ENCODE results near the gene FAM20C.
"Not testable (repeated sequence)": the region's sequence is repeated elsewhere in the genome, so short reads cannot be mapped to it uniquely, and the experiment has no call there.

The FAM20C gene

GRCh38 chr7:174716-175115 lies 17.7 kb upstream of the FAM20C start:
- no peak for DNase-seq

- DNase-seq, result no peak
These were observed 16.4 kb upstream of the FAM20C start for GRCh38 chr7:175955-176354.

DNA sequence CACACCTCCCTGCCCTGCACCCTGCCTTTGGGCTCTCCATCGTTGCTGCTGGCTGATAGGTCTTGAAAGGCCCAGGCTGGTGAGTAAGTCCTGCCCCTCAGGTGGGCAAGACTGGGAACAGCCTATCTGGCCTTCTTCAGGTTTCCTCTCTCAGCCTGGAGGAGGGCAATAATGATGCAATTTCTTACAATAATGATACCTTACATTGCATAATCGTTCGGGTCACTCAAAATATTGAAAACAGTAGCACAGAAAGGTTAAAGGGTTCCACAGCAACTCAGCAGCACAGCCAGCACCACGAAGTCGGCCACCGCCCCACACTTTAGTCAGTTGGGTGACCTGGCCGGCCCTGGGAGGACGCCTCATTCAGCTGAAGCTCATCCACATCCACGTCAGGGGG lies 16.0 kb upstream of the FAM20C start:
- no peak for DNase-seq

- DNase-seq, result no peak
These were observed 15.4 kb upstream of the FAM20C start for GRCh38 chr7:176786-177459.

- no peak for DNase-seq
These were observed 13.9 kb upstream of the FAM20C start for GRCh38 chr7:178444-178843.

- no peak for DNase-seq
These were observed 13.1 kb upstream of the FAM20C start for GRCh38 chr7:179209-179681.

DNA sequence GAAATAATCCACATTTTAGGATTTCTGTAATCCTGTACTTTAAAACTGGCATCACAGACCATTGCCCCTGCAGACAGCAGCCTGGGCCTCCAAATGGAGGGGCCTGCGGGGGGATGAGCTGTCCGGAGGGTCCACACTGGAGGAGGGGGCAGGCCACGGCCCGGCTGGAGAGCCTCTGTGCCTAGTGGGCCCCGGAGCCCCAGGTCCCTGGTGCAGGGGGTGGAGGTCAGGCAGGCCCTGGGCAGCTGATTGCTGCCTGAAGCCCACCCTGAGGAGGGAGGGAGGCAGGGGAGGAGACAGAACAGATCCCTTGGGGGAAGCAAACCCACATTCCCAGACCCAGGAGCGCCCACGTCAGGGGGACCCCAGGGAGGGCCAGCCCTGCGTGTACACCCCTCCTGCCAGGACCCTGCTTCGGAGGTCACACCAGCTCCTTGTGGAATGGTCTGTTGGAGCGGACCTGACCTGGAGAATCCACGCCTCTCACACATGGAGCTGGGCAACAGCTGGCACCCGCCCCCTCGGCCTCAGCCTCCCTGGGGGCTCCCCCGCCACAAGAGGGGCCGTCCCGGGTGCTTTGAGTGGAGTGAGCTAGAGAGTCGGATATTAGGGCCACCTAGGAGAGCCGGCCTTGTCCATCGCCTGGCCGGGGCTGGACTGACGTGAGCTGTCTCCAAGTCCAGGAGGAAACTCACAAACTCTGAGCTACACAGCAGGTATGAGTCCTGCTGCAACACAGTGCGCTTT lies 12.2 kb upstream of the FAM20C start:
- no peak for DNase-seq

GRCh38 chr7:181738-182137 lies 10.6 kb upstream of the FAM20C start:
- DNase-seq, result no peak

DNA sequence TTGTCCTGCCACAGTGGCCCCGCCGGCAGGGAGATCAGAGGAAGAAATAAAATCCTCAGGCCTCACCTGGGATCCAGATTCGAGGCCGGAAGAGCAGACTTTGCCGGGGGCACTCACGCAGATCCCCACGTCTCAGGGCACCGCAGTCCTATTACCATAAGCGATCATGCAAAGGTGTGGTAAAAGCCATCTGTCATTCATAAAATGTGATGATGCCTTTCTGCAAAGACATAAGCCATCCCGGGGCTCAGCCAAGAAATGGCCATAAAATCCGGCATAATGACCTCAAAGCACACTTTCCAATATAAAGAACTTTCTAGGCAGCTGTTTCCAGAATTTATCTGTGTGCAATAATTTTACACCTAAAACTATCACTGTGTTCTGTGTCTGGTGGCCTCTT lies 9.9 kb upstream of the FAM20C start:
- DNase-seq, result not testable (repeated sequence)

DNA sequence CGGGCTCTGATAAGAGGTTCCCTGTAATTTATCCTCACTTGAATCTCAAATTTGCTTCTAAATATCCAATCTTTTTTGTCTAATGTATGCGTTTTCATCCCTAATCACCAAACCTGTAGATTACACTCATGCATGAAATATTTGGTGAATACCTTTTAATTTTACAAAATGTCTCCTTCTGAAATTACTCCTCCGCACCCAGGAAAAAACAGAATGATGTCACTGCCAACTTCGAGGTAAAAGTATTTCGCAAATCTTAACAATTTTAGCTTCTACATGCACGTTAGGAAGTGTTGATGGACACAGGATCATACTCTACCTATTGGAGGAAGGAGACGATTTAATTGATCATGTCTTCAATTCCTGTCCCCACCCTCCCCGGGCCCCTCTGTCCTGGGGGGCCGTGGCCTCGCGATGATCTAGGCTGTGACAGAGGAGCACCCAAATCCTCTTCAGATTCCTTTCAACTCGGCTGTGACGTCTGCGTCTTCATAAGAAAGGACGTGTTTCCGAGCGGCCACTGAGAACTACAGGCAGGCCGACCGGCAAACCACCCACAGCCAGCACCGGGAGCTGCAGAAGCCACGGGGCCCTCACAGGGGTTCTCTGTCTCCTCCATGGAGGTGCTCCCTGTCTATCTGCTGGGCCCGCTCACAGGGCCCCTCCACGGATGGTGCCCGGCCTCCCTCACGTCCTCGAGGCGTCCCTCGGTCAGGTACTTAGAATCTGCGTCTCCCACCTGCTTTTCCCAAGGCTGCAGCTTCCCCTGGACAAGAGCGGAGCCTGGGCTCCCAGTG lies 8.7 kb upstream of the FAM20C start:
- DNase-seq, result no peak

- no peak for DNase-seq
These were observed 7.8 kb upstream of the FAM20C start for GRCh38 chr7:184294-185264.

GRCh38 chr7:186516-187113 lies 5.8 kb upstream of the FAM20C start:
- no peak for DNase-seq

GRCh38 chr7:187227-187927 lies 5.0 kb upstream of the FAM20C start:
- DNase-seq, result no peak

GRCh38 chr7:188174-188573 lies 4.2 kb upstream of the FAM20C start:
- no peak for DNase-seq

DNA sequence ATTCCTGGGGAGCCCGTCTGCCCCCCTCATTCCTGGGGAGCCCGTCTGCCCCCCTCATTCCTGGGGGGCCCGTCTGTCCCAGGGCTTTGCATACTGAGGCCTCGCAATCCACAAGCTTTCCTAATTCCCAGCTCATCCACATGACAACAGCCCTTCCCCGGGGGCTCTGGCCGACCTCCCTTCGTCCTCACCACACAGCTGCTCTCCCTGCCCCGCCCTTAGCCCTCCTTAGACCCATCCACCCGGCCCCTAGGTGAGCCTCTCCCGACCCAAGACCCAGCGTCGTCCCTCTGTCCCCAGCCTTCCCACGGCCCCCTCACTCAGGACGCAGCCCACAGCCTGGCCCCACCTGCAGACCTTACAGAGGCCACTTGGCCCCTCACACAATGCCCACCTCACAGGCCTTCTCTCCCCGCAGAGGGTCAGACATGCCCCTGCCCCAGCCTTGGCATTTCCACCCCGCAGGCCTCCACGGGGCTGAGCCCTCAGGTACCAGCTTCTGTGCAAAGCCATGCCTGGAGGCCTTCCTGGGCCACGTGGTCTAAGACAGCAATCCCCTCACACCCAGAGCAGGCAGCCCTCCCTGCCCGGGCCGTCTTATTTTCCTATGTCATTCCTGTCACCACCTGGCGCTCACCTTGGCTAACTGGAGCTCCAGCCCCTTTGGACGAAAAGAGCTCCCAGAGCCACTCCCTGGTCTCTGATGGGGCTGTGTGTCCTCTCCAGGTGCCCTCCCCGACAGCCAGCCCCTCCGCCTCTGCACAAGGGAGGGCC lies 3.5 kb upstream of the FAM20C start:
- no peak for DNase-seq

DNA sequence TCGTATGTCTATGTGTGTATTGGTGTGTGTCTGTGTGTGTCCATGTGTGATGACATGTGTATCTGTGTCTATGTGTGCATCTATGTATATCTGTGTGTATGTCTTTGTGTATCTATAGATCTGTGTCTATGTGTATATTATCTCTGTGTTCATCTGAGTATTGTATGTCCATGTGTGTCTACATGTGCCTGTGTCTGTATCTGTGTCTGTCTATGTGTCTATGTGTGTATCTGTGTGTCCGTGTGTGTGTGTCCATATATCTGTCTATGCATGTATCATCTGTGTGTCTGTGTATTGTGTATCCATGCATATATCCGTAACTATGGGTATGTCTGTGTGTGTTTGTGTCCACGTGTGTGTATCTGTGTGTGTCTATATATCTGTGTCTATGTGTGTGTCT lies 2.7 kb upstream of the FAM20C start:
- no peak for DNase-seq

- DNase-seq, result no peak
These were observed 2.2 kb upstream of the FAM20C start for GRCh38 chr7:190196-190595.

- DNase-seq, result no peak
These were observed 1.0 kb upstream of the FAM20C start for GRCh38 chr7:191105-191980.

GRCh38 chr7:192701-193480 lies 520 bp downstream of the FAM20C start:
- no peak for DNase-seq
